Activated gamma-delta T cell (primary cell): ENCODE results near the gene ZNRF3.
"Not testable (repeated sequence)": the region's sequence is repeated elsewhere in the genome, so short reads cannot be mapped to it uniquely, and the experiment has no call there.

ENCODE experiments used
- DNase-seq: peaks from one replicate; lab custom pipeline; 2025; lab: John Stamatoyannopoulos, UW

Gene ZNRF3

DNA sequence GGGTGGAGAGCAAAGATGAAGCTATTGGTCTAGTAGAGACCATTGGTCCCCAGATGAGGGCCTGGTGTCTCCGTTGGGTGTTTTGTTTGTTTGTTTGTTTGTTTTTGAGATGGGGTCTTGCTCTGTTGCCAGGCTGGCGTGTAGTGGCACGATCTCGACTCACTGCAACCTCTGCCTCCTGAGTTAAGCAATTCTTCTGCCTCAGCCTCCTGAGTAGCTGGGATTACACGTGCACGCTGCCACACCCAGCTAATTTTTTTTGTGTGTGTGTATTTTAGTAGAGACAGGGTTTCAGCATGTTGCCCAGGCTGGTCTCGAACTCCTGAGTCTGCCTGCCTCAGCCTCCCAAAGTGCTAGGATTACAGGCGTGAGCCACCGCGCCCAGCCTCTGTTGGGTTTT is 25.4 kb downstream of the ZNRF3 start:
- DNase-seq, result not testable (repeated sequence)

DNA sequence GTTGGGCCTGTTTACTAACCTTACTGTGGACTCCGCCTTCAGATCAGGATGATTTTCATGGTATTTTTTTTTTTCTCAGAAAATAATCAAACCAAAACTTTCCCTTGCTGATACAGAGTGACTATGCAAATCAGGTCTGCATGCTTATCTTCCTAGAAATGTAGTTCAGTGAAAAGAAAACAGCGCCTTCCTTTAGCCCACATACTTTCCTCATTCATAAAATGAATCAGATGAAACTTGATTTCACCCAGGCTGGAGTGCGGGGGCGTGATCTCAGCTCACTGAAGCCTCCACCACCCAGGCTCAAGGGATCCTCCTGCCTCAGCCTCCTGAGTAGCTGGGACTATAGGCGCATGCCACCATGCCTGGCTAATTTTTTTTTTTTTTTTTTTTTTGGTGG is 26.0 kb downstream of the ZNRF3 start:
- DNase-seq, result no peak

DNA sequence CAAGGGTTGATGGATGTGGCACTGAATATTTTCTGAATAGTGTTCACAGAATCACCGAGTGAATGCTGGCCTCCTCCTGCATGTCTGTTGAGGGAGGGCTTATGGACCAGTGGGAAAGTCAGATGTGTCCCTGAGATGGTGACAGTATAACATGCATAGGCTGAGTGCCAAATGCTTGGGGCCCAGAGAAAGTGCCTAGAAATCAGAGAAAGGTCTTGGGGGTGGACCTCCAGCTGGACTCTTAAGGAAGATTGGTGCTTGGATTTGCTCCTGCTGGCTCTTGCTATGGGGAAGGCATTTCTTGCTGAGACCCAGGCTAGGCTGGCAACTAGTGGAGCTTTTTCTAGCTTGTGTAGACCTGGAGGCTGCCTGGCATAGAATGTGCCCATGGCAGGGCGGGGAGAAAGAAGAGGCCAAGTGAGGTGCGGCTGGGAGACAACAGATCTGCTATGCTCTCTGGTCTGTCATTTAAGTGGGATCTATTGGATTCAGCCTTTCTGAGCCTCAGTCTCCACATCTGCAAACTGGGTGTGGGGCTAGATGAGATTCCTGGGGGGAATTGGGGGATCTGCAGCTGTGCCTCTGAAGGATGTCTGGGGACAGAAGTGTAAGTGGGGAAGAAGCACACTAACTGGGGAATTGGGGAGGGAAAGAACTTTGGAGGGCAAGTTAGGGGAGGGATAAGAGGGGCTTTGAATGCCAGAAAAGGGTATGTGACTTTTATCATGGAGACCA is 27.4 kb downstream of the ZNRF3 start:
- DNase-seq, result no peak

DNA sequence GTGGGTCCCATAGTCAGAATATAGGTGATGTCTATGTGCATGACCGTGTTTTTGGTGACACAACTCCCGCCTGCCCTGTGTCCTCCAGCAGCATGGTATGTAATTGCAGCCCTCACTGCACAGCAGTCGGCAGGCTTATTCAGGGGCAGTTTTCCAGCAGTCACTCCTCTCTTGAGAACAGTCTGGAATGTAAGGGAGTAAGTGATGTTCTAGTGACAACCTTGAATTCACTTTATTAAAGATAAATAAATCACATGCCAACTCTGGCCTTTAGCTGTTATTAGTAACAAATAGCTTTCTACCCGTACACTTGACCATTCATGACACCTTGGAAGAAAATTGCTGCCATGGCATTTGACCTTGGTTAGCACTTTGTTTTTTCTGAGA is 27.9 kb downstream of the ZNRF3 start:
- DNase-seq, result no peak

DNA sequence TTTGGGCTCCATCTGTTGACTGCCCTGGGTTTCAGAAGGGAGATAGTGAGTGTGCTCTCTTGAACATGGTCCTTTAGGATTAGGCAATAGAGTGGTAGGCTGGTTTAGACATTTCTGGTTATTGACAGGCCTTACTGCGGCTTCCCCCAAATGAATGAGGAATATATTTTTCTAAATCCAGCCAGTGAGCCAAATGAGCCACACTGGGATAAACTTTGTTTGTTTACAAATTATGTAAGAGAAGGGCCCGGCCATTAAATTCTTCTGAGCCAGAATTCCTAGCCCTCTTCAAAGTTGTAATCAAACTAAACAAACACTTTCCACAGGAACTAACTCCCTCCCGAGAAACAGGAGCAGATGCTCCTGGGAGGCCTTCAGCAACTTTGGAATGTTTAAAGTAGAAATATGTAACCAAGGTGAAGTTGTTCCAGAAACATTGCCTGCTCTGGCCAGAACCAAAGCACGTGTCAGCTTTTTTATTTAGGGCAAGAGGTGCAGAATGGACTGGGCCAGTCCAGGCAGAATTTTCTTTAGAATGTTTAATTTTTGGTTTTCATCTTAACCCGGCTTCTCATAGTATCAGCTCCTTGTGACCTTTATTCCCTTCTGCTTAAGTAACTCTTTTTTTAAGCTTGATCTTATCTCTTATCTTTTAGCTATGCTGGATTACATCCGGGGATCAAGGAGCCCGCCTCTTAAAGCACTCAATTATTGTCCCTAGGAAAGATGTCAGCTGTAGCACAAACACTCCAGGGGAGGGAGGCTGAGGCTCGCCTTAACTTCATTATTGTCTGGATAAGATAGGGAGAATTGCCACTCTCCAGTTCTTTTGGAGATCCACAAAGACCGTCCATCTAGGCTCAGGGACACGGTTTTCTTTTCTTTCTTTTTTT is 28.7 kb downstream of the ZNRF3 start:
- no peak for DNase-seq

GRCh38 chr22:28914201-28914600 is 30.8 kb downstream of the ZNRF3 start:
- no peak for DNase-seq

DNA sequence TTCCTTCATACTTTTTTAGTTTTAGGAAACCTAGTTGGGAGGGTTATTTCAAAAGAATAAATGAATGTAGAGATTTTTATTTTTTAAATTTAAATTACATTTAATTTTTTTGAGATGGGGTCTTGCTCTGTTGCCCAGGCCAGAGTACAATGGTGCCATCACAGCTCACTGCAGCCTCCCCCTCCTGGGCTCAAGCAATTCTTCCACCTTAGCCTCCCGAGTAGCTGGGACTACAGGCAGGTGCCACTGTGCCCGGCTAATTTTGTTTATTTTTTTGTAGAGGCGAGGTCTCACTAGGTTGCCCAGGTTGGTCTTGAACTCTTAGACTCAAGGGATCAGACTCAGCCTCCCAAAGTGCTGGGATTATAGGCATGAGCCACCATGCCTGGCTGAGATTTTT is 32.6 kb downstream of the ZNRF3 start:
- no peak for DNase-seq

DNA sequence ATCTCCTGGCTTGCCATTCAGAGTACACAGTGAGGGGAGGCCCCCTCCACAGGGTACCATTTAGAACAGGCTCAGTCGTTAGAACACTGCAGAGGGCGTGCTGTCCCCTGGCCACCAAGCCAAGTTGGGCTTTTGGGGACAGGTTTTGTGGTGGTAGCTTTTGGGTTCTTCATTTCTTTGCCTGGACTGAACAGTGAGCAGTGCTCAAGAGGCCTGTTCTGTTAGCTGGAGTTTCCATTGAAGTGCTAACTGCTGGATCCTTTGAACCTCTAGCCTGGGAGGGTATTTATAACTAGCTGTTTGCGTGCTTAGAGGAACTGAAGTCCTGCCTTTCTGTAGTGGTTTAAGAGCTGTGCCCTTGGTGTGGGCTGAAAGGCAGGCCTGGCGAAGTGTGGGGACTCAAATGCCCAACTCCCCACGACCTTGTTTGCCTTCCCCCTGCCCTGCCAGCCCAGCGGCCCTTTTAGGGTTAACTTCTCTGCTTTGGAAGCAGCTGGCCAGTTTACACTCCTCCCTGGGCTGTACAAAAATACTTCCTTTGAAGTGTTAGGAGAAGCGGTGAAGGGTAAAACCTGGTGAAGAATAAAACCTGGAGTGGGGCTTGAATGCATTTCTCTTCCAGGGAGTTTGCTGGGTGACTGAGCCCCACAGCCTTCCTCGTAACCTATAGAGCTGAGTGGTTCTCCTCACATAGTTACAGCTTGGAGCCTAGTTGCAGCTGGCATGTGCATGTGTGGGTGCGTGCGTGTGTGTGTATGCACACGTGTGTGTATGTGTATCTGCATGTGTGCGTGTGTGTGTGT is 34.6 kb downstream of the ZNRF3 start:
- DNase-seq, result no peak

- no peak for DNase-seq
These were observed 35.3 kb downstream of the ZNRF3 start for GRCh38 chr22:28918550-28919271.

DNA sequence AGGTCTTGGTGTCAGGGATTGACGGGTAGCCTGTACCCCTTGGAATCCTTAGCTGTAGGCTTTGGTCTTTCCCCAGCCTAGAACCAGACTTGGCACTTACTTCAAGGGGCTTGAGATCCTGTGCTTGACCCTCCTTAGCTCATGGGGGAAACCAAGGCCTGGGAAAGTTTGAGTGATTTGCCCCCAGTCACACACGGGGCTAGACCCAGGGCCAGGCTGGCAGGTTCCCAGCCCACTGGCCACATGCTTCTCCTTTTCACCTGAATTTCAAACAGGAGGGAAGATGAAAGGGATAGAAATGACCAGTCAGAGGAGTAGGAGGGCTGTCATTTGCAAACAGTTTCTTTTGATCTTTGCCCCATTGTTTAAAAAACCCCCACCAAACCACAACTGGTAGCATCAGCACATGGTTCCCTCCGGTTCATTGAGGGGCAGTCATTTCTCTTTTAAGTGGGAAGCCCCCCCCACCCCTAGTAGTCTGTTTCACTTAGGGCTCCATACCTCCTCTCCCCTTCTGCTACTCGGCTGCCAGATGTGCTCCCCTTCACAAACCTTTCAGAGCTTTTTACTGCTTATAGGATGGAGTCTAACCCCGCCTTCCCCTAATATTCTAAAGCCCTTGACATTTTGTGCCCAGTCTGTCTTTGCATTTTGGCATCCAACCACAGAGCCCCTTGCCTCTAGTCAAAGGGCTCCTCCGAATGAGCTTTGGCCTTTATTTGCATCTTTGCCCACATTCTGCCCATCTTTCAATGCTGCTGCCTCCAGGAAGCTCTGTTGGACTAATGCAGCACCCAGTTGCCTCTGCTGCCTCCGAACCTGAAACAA is 37.6 kb downstream of the ZNRF3 start:
- DNase-seq, result no peak

DNA sequence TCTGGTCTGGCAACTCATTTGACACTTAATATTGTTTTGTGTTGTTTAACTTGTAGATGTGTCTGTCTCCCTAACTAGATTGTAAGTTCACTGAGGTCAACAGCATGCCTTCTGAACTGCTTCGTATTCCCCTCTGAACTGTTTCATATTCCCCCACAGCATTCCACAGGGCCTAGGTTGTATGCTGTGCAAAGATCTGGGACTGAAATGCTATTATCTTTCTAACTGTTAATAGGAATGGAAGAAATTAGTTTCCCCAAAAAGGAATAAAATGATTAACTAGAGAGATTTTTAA is 38.2 kb downstream of the ZNRF3 start:
- DNase-seq, result no peak

GRCh38 chr22:28922540-28923244 is 39.3 kb downstream of the ZNRF3 start:
- DNase-seq, result no peak

- DNase-seq, result no peak
These were observed 40.7 kb downstream of the ZNRF3 start for GRCh38 chr22:28923826-28924732.

DNA sequence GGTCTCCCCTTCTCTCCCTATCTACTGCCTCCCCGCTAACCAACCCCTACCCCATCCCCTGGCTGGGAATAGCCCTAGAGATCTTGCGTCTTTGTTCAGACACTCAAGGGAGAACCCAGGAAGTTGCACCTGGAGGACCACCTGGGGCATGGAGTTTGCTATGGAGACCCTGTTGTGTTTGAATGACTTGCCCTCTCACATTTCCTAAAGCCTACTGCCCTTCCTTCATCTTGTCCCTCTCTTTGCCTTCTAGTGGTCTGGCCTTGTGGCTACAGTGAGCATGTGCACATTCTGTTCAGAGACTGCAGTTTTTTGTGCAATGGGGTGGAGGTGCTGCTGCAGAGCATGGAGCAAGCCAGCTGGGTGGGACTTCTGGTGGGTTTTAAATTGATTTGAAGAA is 42.5 kb downstream of the ZNRF3 start:
- no peak for DNase-seq

DNA sequence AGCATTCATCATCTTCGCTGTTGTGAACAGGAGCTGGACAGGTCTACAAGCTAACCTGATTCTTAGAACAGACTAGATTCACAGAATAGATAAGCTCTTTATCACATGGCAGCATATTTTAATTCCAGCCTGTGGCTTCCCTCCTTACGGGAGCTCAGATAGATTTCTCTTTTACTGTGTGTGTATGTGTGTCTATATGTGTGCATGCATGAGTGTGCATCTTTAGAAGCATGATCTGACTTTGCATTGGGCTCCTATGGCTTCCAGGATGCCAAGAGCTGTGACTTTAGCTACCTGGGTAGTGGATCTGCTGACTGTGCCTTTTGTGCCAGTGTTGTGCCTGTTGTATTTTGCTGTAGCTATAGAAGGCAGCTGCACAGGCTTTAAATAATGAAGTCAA is 44.3 kb downstream of the ZNRF3 start:
- no peak for DNase-seq

DNA sequence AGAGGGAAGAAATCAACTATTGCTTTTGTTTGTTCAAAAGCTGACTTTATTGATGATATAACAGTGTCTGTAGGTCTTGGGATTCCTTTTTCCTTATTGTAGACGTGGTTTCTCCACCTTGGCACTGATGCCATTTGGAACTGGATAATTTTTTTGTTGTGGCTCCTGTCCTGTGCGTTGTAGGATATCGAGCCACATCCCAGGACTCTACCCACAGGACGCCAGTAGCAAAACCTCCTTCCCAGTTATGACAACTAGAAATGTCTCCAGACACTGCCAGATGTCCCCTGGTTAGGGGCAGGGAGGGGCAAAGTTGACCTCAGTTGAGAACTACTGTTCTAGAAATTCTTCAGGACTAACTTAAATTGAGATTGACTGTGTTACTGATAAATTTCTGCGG is 45.8 kb downstream of the ZNRF3 start:
- no peak for DNase-seq

GRCh38 chr22:28930357-28931007 is 47.1 kb downstream of the ZNRF3 start:
- DNase-seq, result no peak

DNA sequence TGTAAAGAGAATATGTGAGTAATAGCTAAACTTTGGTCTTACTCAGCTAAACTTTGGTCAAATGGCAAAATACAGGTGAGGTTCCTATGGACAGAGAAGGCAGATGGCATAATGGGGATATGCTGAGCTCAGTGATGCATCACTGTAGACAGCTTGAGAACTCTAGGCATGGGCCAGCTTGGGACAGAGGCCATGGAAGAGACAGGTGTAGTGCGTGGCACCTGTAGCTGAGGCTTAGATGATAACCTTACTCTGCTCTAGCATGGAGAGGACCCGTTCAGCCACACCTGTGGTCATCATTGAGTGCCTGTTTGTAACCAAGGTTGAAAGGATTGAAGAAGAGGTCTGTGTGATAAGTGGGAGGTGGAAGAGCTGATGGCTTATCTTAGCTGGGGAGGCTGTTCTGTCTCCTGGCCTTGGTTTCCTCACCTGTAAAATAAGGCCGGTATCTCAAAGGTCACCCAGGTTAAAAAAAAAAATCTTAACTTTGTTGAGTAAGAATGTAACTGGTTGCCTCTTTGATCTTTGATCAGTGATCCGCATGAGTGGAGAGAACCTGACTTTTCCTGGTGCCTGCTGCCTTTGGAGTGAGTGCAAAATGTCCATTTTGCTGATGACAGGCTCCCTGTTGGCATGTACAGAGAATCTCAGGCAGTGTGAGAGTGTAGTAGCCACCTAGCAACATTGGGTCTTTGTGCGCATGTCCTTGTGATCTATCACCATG is 48.6 kb downstream of the ZNRF3 start:
- DNase-seq, result no peak
